H9 (cell line): Measurements from ENCODE around the gene MAN1A1. TPM values are rescaled to one million over a fixed set of nuclear protein-coding genes. Genes with fewer than 3 reads are reported as not detected.

Experiments
- DNase-seq: peaks from one replicate; pipeline ENCODE4 v3.0.0-alpha.2; 2017
- H2AFZ ChIP-seq: one replicate; pipeline ENCODE4 v1.6.1; 2013; ENCODE audit warnings: mild to moderate bottlenecking, low read length, control low read depth, moderate library complexity
- H2AK5ac ChIP-seq: 2 replicates; pipeline ENCODE4 v1.6.1; 2013; ENCODE audit warnings: low read length, control low read depth, mixed read lengths; ENCODE audit not compliant: insufficient read length
- H2BK120ac ChIP-seq: one replicate; pipeline ENCODE4 v1.6.1; 2013; ENCODE audit warnings: low read depth, mild to moderate bottlenecking, low read length, control low read depth, inconsistent platforms; ENCODE audit not compliant: poor library complexity, severe bottlenecking
- H2BK12ac ChIP-seq: 2 replicates; pipeline ENCODE4 v1.6.1; 2013; ENCODE audit warnings: low read length, control low read depth, mixed read lengths, low read depth; ENCODE audit not compliant: insufficient read length
- H2BK15ac ChIP-seq: 2 replicates; pipeline ENCODE4 v1.6.1; 2013; ENCODE audit warnings: low read depth, low read length, control low read depth
- H2BK20ac ChIP-seq: one replicate; pipeline ENCODE4 v1.6.1; 2013; ENCODE audit warnings: low read depth, mild to moderate bottlenecking, low read length, control low read depth, inconsistent platforms; ENCODE audit not compliant: poor library complexity, severe bottlenecking
- H2BK5ac ChIP-seq: 2 replicates; pipeline ENCODE4 v1.6.1; 2013; ENCODE audit warnings: low read length, control low read depth, mixed read lengths; ENCODE audit not compliant: insufficient read length
- H3K14ac ChIP-seq: 2 replicates; pipeline ENCODE4 v1.6.1; 2013; ENCODE audit warnings: low read length, control low read depth; ENCODE audit not compliant: insufficient read depth
- H3K18ac ChIP-seq: 2 replicates; pipeline ENCODE4 v1.6.1; 2013; ENCODE audit warnings: low read depth, mild to moderate bottlenecking, mixed read lengths, low read length, control low read depth; ENCODE audit not compliant: insufficient read length
- H3K23ac ChIP-seq: 2 replicates; pipeline ENCODE4 v1.6.1; 2013; ENCODE audit warnings: low read length, control low read depth, mixed read lengths, low read depth; ENCODE audit not compliant: insufficient read length
- H3K23me2 ChIP-seq: 2 replicates; pipeline ENCODE4 v1.6.1; 2013; ENCODE audit warnings: low read depth, mild to moderate bottlenecking, mixed read lengths, low read length, control low read depth; ENCODE audit not compliant: insufficient read length, poor library complexity, severe bottlenecking
- H3K27ac ChIP-seq: 2 replicates; pipeline ENCODE4 v1.5.1; 2013; ENCODE audit warnings: low read length, control low read depth, mixed read lengths, low read depth; ENCODE audit not compliant: insufficient read length
- H3K27me3 ChIP-seq: 2 replicates; pipeline ENCODE4 v1.6.1; 2013; ENCODE audit warnings: low read length, control low read depth, inconsistent platforms; ENCODE audit not compliant: insufficient read depth
- H3K4ac ChIP-seq: 2 replicates; pipeline ENCODE4 v1.6.1; 2013; ENCODE audit warnings: low read depth, mild to moderate bottlenecking, control low read depth, inconsistent platforms, low read length, moderate library complexity
- H3K4me1 ChIP-seq: 2 replicates; pipeline ENCODE4 v1.6.1; 2013; ENCODE audit warnings: low read length, control low read depth, inconsistent platforms; ENCODE audit not compliant: insufficient read depth
- H3K4me2 ChIP-seq: 2 replicates; pipeline ENCODE4 v1.6.1; 2013; ENCODE audit warnings: low read length, control low read depth, mixed read lengths; ENCODE audit not compliant: insufficient read length, insufficient read depth
- H3K56ac ChIP-seq: 2 replicates; pipeline ENCODE4 v1.6.1; 2013; ENCODE audit warnings: low read depth, mild to moderate bottlenecking, mixed read lengths, low read length, control low read depth; ENCODE audit not compliant: insufficient read length
- H3K79me1 ChIP-seq: 2 replicates; pipeline ENCODE4 v1.6.1; 2013; ENCODE audit warnings: low read depth, mild to moderate bottlenecking, moderate library complexity, low read length, control low read depth, inconsistent platforms; ENCODE audit not compliant: insufficient read depth, poor library complexity, severe bottlenecking
- H3K79me2 ChIP-seq: 2 replicates; pipeline ENCODE4 v1.6.1; 2013; ENCODE audit warnings: low read length, control low read depth, inconsistent platforms; ENCODE audit not compliant: insufficient read depth
- H3K9ac ChIP-seq: 2 replicates; pipeline ENCODE4 v1.6.1; 2013; ENCODE audit warnings: low read length, control low read depth, mixed read lengths; ENCODE audit not compliant: insufficient read length; ENCODE audit errors: extremely low read depth
- H3K9me3 ChIP-seq: one replicate; pipeline ENCODE4 v1.6.1; 2013; ENCODE audit warnings: low read depth, low read length, inconsistent platforms; ENCODE audit not compliant: control insufficient read depth
- H3T11ph ChIP-seq: one replicate; pipeline ENCODE4 v1.6.1; 2013; ENCODE audit warnings: mild to moderate bottlenecking, low read length, control low read depth, inconsistent platforms
- H4K20me1 ChIP-seq: one replicate; pipeline ENCODE4 v1.6.1; 2013; ENCODE audit not compliant: control insufficient read depth, insufficient read length, insufficient read depth
- H4K5ac ChIP-seq: 2 replicates; pipeline ENCODE4 v1.6.1; 2013; ENCODE audit warnings: low read depth, mild to moderate bottlenecking, mixed read lengths, low read length, control low read depth; ENCODE audit not compliant: insufficient read length
- H4K8ac ChIP-seq: replicated peaks from 2 replicates; pipeline ENCODE4 v1.6.1; 2013; ENCODE audit warnings: low read length, control low read depth, mixed read lengths, low read depth; ENCODE audit not compliant: insufficient read length
- H4K91ac ChIP-seq: 2 replicates; pipeline ENCODE4 v1.6.1; 2013; ENCODE audit warnings: low read depth, mild to moderate bottlenecking, moderate library complexity, mixed read lengths, low read length, control low read depth; ENCODE audit not compliant: insufficient read length
- H3K27ac Mint-ChIP-seq, 3 experiments: 2 replicates in 2 of 3; 3 replicates in 1 of 3; pipeline ENCODE4 v1.8.0; 2020 to 2021; ENCODE audit warnings: mixed read lengths in 3 of 3, mild to moderate bottlenecking in 1 of 3, moderate library complexity in 1 of 3
- H3K27me3 Mint-ChIP-seq: 2 replicates; pipeline ENCODE4 v1.8.0; 2021; ENCODE audit warnings: low read depth, mild to moderate bottlenecking, moderate library complexity, mixed read lengths
- H3K36me3 Mint-ChIP-seq, 3 experiments: 2 replicates in 2 of 3; 3 replicates in 1 of 3; pipeline ENCODE4 v1.8.0; 2020 to 2021; ENCODE audit warnings: low read depth in 3 of 3, mixed read lengths in 3 of 3; ENCODE audit not compliant: insufficient read depth in 1 of 3
- H3K4me1 Mint-ChIP-seq, 2 experiments: 2 replicates each; pipeline ENCODE4 v1.8.0; 2020; ENCODE audit warnings: mixed read lengths in 2 of 2
- H3K4me3 Mint-ChIP-seq, 2 experiments: 2 replicates in 1 of 2; 3 replicates in 1 of 2; pipeline ENCODE4 v1.8.0; 2020 to 2021; ENCODE audit warnings: mild to moderate bottlenecking in 2 of 2, mixed read lengths in 2 of 2, moderate library complexity in 1 of 2
- H3K9me3 Mint-ChIP-seq, 2 experiments: 2 replicates in 1 of 2; 3 replicates in 1 of 2; pipeline ENCODE4 v1.8.0; 2020; ENCODE audit warnings: mild to moderate bottlenecking in 2 of 2, mixed read lengths in 2 of 2, moderate library complexity in 1 of 2
- CTCF ChIP-seq: fragments of 200-600 bp; sonication (generic); conservative IDR thresholded peaks from 3 replicates; pipeline ENCODE4 v1.8.0; 2021; ENCODE audit warnings: antibody characterized with exemption, mild to moderate bottlenecking
- WGBS: extraction: QIAGEN DNeasy Blood & Tissue Kit; methylation state at CpG from one replicate; pipeline ENCODE4 v1.1.7; 2013; ENCODE audit warnings: missing lambda C conversion rate, low lambda C conversion rate, mixed read lengths; ENCODE audit not compliant: insufficient read length; ENCODE audit errors: extremely low coverage; 5-methylcytosine and 5-hydroxymethylcytosine counted together
- total RNA-seq: library from RNA; stranded (reverse); gene quantifications from 2 replicates; pipeline ENCODE4 v1.2.1, GENCODE V29; 2021

Gene MAN1A1
- total RNA-seq, 1 experiment from 2014 or later: 1.6 TPM

- Mint-ChIP-seq H3K27ac (no peak overlapping the region), H3K27me3 (no peaks in the 10 kb centered on the region), H3K4me1 (peaks cover 1 to 6% of the 10 kb centered on the region in 2 experiments; a peak in 3 of 4 replicates), H3K4me3 (no peak overlapping the region), H3K9me3 (peaks cover 3 to 7% of the 10 kb centered on the region in 2 experiments; a peak in 4 of 5 replicates), H3K36me3 (peaks cover 0 to 5% (median 4%) of the 10 kb centered on the region in 3 experiments; a peak in 3 of 7 replicates)
- H4K91ac ChIP-seq: no peak overlapping the region
- H2BK120ac ChIP-seq: no peak overlapping the region
- H3K18ac ChIP-seq: no peak overlapping the region
- no peaks in the 10 kb centered on the region for H3K23me2 ChIP-seq
- TF ChIP-seq CTCF: no peak
- H3K56ac ChIP-seq: no peak overlapping the region
- no peaks in the 10 kb centered on the region for H3K79me1 ChIP-seq
- no peak overlapping the region for H3K4ac ChIP-seq
- H3K14ac ChIP-seq: no peak overlapping the region
- no peak overlapping the region for H3K23ac ChIP-seq
- no peak overlapping the region for H2BK20ac ChIP-seq
- DNase-seq: no peak
- no peak overlapping the region for H2AFZ ChIP-seq
- no peaks in the 10 kb centered on the region for H3K79me2 ChIP-seq
- H3K27me3 ChIP-seq: no peaks in the 10 kb centered on the region
- no peak overlapping the region for H2BK5ac ChIP-seq
- H2BK15ac ChIP-seq: no peak overlapping the region
- H4K5ac ChIP-seq: no peak overlapping the region
- no CpG with 5 or more reads among the region's 4 CpGs for WGBS
- no peak overlapping the region for H3K27ac ChIP-seq
- no peak overlapping the region for H3K4me2 ChIP-seq
- no peak overlapping the region for H4K8ac ChIP-seq
- H2BK12ac ChIP-seq: no peak overlapping the region
- no peak overlapping the region for H3T11ph ChIP-seq
- no peaks in the 10 kb centered on the region; the same call in 1 of the 2 replicates for H3K4me1 ChIP-seq
- no peak overlapping the region for H3K9ac ChIP-seq
- H3K9me3 ChIP-seq: peaks cover 5% of the 10 kb centered on the region
- H2AK5ac ChIP-seq: no peak overlapping the region
- no peaks in the 10 kb centered on the region for H4K20me1 ChIP-seq
These were observed 114.6 kb downstream of the MAN1A1 start for GRCh38 chr6:119234941-119235340.
